HCT116 (cell line): ENCODE measurements around the gene FAR2. TPM values are rescaled to one million over a fixed set of nuclear protein-coding genes. Genes with fewer than 3 reads are reported as not detected.

Source experiments
- ATAC-seq: fragments of 200-7000 bp; cut with Tn5 transposase; 2 replicates; pipeline ENCODE4 v1.9.1; 2020; ENCODE audit warnings: mild to moderate bottlenecking, moderate library complexity
- BruUV-seq: library from RNA; stranded (reverse); fragments of 400-500 nt; replicated peaks from 2 replicates; lab custom pipeline; 2021; lab: Mats Ljungman, UMichigan
- CTCF ChIA-PET: fragments of 300-600 bp; sonication (Branson Sonifier 250); formaldehyde crosslinking; loops from one replicate; lab custom pipeline; 2021; ENCODE audit warnings: antibody characterized with exemption; lab: Charles Lee
- POLR2A ChIA-PET: fragments of 300-600, 350-600 bp; sonication (Branson Sonifier 250); formaldehyde crosslinking; loops from one replicate; lab custom pipeline; 2021; ENCODE audit warnings: antibody characterized with exemption; lab: Charles Lee
- RAD21 ChIA-PET, 2 experiments: fragments of 300-600 bp; sonication (Branson Sonifier 250); formaldehyde crosslinking; loops; one replicate each; lab custom pipeline; 2023; ENCODE audit warnings: low total read pairs in 2 of 2; ENCODE audit not compliant: uncharacterized antibody in 2 of 2, unreplicated experiment in 2 of 2, low non-redundant PET in 1 of 2; lab: Charles Lee
- DNase-seq: peaks from one replicate; pipeline ENCODE4 v3.0.0-alpha.2; 2010; ENCODE audit warnings: low read depth, low spot score
- H2AFZ ChIP-seq: fragments of 200-600 bp; shearing (Covaris generic), sonication (generic); 2 replicates; pipeline ENCODE4 v1.6.1; 2017; ENCODE audit warnings: low read depth, mixed run types, mixed read lengths, antibody characterized with exemption, low read length; ENCODE audit not compliant: poor library complexity, severe bottlenecking
- H3K27ac ChIP-seq: 2 replicates; pipeline ENCODE4 v1.5.1; 2012; ENCODE audit warnings: low read depth, low read length
- H3K27me3 ChIP-seq: fragments of 200-600 bp; sonication (generic); 2 replicates; pipeline ENCODE4 v1.6.1; 2016; ENCODE audit warnings: mixed run types, low read length, mixed read lengths; ENCODE audit not compliant: insufficient read depth
- H3K36me3 ChIP-seq, 2 experiments: fragments of 200-500 bp in 1 of 2; fragments of 200-600 bp in 1 of 2; sonication (Bioruptor generic) in 1 of 2; sonication (generic) in 1 of 2; 2 replicates each; pipeline versions ENCODE4 v1.5.1 to v1.6.1; 2014 to 2016; ENCODE audit warnings: low read length in 2 of 2, inconsistent platforms in 1 of 2, mixed read lengths in 1 of 2, mixed run types in 1 of 2; ENCODE audit not compliant: insufficient read depth in 2 of 2, control insufficient read depth in 1 of 2
- H3K4me1 ChIP-seq, 2 experiments: fragments of 200-600 bp in 1 of 2; sonication (generic) in 1 of 2; 2 replicates each; pipeline versions ENCODE4 v1.5.1 to v1.6.1; 2012 to 2017; ENCODE audit warnings: low read length in 2 of 2, inconsistent platforms in 1 of 2, mild to moderate bottlenecking in 1 of 2, mixed read lengths in 1 of 2, mixed run types in 1 of 2, moderate library complexity in 1 of 2; ENCODE audit not compliant: insufficient read depth in 2 of 2, control insufficient read depth in 1 of 2
- H3K4me2 ChIP-seq: fragments of 200-600 bp; sonication (generic); 2 replicates; pipeline ENCODE4 v1.6.1; 2017; ENCODE audit warnings: mixed run types, low read length, mixed read lengths
- H3K4me3 ChIP-seq, 2 experiments: fragments of 200-600 bp in 1 of 2; sonication (generic) in 1 of 2; replicated peaks in 1 of 2; 2 replicates each; pipeline ENCODE4 v1.5.1; 2011 to 2016; ENCODE audit warnings: low read length in 2 of 2, control low read depth in 1 of 2, low read depth in 1 of 2, mild to moderate bottlenecking in 1 of 2, mixed read lengths in 1 of 2, mixed run types in 1 of 2
- H3K79me2 ChIP-seq: fragments of 200-600 bp; sonication (generic); 2 replicates; pipeline ENCODE4 v1.6.1; 2017; ENCODE audit warnings: mild to moderate bottlenecking, mixed run types, low read length, moderate library complexity, mixed read lengths; ENCODE audit not compliant: insufficient read depth
- H3K9ac ChIP-seq: fragments of 200-600 bp; sonication (generic); 2 replicates; pipeline ENCODE4 v1.6.1; 2016; ENCODE audit warnings: low read length, mixed read lengths
- H3K9me2 ChIP-seq: fragments of 200-600 bp; sonication (generic), shearing (Covaris generic); 2 replicates; pipeline ENCODE4 v1.6.1; 2017; ENCODE audit warnings: mixed run types, mild to moderate bottlenecking, moderate library complexity; ENCODE audit not compliant: insufficient read depth
- H3K9me3 ChIP-seq, 2 experiments: fragments of 200-500 bp in 1 of 2; fragments of 200-600 bp in 1 of 2; sonication (Bioruptor generic) in 1 of 2; sonication (generic) in 1 of 2; 2 replicates each; pipeline ENCODE4 v1.6.1; 2014 to 2017; ENCODE audit warnings: low read length in 2 of 2, mixed read lengths in 2 of 2, inconsistent platforms in 1 of 2, low read depth in 1 of 2, mild to moderate bottlenecking in 1 of 2, mixed run types in 1 of 2, moderate library complexity in 1 of 2; ENCODE audit not compliant: control insufficient read depth in 1 of 2, insufficient read depth in 1 of 2
- H4K20me1 ChIP-seq: fragments of 200-600 bp; sonication (generic), shearing (Covaris generic); 2 replicates; pipeline ENCODE4 v1.6.1; 2017; ENCODE audit warnings: mixed run types, mild to moderate bottlenecking, moderate library complexity; ENCODE audit not compliant: insufficient read depth
- CBX3 ChIP-seq: IDR thresholded peaks from 2 replicates; pipeline ENCODE4 v1.6.1; 2012; ENCODE audit warnings: low read depth
- CTCF ChIP-seq, 3 experiments: fragments of 200-600 bp in 1 of 3; sonication (generic) in 1 of 3; IDR thresholded peaks in 2 of 3; conservative IDR thresholded peaks in 1 of 3; 2 replicates each; pipeline ENCODE4 v1.5.1; 2012 to 2017; ENCODE audit warnings: low read depth in 2 of 3, low read length in 2 of 3, antibody characterized with exemption in 1 of 3, borderline replicate concordance in 1 of 3, control low read depth in 1 of 3, mild to moderate bottlenecking in 1 of 3, mixed read lengths in 1 of 3, mixed run types in 1 of 3, moderate library complexity in 1 of 3; ENCODE audit not compliant: insufficient read depth in 1 of 3
- ELF1 ChIP-seq: IDR thresholded peaks from 2 replicates; pipeline ENCODE4 v1.6.1; 2012; ENCODE audit warnings: low read depth, borderline replicate concordance
- EZH2phosphoT487 ChIP-seq: fragments of 200-600 bp; IDR thresholded peaks from 2 replicates; pipeline ENCODE4 v1.6.1; 2018; ENCODE audit warnings: antibody characterized with exemption, borderline replicate concordance
- FOSL1 ChIP-seq: IDR thresholded peaks from 2 replicates; pipeline ENCODE4 v1.6.1; 2012; ENCODE audit warnings: low read depth
- POLR2A ChIP-seq: IDR thresholded peaks from 2 replicates; pipeline ENCODE4 v1.7.0; 2011; ENCODE audit warnings: borderline replicate concordance; ENCODE audit not compliant: insufficient read depth, insufficient read length; ENCODE audit errors: extremely low read depth
- POLR2AphosphoS5 ChIP-seq: IDR thresholded peaks from 2 replicates; pipeline ENCODE4 v1.6.1; 2011; ENCODE audit warnings: mild to moderate bottlenecking, low read depth, low read length, moderate library complexity
- SIN3A ChIP-seq: IDR thresholded peaks from 2 replicates; pipeline ENCODE4 v1.6.1; 2012; ENCODE audit warnings: low read depth
- SRF ChIP-seq: IDR thresholded peaks from 2 replicates; pipeline ENCODE4 v1.6.1; 2012; ENCODE audit warnings: low read depth
- ZFX ChIP-seq: fragments of 450-650 bp; IDR thresholded peaks from 2 replicates; pipeline ENCODE4 v1.6.1; 2017
- ZNF274 ChIP-seq: fragments of 200-500 bp; sonication (Bioruptor generic); IDR thresholded peaks from 2 replicates; pipeline ENCODE4 v1.6.1; 2014; ENCODE audit warnings: mild to moderate bottlenecking, low read depth, low read length, inconsistent platforms
- intact Hi-C: fragments of 100-400 bp; cut with micrococcal nuclease; formaldehyde crosslinking; loops from 2 replicates; pipeline ENCODE4 v1.10.0; 2022
- total RNA-seq: library from RNA; stranded (reverse); gene quantifications from one replicate; pipeline ENCODE4 v1.2.1, GENCODE V29; 2021; ENCODE audit not compliant: unreplicated experiment
- TF ChIP-seq, protein P1 (sequence below): IDR thresholded peaks from 2 replicates; pipeline ENCODE4 v1.6.1; 2012
- TF ChIP-seq, protein P2 (sequence below): IDR thresholded peaks from 2 replicates; pipeline ENCODE4 v1.6.1; 2012; ENCODE audit warnings: low read depth

FAR2 gene
- total RNA-seq, 1 experiment from 2014 or later, result 9.7 TPM

- DNase-seq (no peak), ATAC-seq (no peak)
- Histone ChIP-seq H3K36me3 (no peaks in the 10 kb centered on the region), H2AFZ (no peak overlapping the region), H3K4me1 (peaks cover 0 to 12% of the 10 kb centered on the region in 2 experiments; a peak in 1 of 4 replicates), H4K20me1 (no peaks in the 10 kb centered on the region), H3K79me2 (no peaks in the 10 kb centered on the region), H3K27ac (no peak overlapping the region), H3K27me3 (no peaks in the 10 kb centered on the region)
- ChIA-PET POLR2A (no interaction called here), CTCF (no interaction called here)
- BruUV-seq, result no TSS peak
- no peak for TF ChIP-seq FOSL1
- no peak for TF ChIP-seq ELF1
- TF ChIP-seq, protein P1, sequence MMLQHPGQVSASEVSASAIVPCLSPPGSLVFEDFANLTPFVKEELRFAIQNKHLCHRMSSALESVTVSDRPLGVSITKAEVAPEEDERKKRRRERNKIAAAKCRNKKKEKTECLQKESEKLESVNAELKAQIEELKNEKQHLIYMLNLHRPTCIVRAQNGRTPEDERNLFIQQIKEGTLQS, result no peak
- no peak for TF ChIP-seq POLR2A
- TF ChIP-seq SIN3A, result no peak
- TF ChIP-seq POLR2AphosphoS5, result no peak
- TF ChIP-seq, protein P2, sequence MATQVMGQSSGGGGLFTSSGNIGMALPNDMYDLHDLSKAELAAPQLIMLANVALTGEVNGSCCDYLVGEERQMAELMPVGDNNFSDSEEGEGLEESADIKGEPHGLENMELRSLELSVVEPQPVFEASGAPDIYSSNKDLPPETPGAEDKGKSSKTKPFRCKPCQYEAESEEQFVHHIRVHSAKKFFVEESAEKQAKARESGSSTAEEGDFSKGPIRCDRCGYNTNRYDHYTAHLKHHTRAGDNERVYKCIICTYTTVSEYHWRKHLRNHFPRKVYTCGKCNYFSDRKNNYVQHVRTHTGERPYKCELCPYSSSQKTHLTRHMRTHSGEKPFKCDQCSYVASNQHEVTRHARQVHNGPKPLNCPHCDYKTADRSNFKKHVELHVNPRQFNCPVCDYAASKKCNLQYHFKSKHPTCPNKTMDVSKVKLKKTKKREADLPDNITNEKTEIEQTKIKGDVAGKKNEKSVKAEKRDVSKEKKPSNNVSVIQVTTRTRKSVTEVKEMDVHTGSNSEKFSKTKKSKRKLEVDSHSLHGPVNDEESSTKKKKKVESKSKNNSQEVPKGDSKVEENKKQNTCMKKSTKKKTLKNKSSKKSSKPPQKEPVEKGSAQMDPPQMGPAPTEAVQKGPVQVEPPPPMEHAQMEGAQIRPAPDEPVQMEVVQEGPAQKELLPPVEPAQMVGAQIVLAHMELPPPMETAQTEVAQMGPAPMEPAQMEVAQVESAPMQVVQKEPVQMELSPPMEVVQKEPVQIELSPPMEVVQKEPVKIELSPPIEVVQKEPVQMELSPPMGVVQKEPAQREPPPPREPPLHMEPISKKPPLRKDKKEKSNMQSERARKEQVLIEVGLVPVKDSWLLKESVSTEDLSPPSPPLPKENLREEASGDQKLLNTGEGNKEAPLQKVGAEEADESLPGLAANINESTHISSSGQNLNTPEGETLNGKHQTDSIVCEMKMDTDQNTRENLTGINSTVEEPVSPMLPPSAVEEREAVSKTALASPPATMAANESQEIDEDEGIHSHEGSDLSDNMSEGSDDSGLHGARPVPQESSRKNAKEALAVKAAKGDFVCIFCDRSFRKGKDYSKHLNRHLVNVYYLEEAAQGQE, result no peak
- no peak for TF ChIP-seq CBX3
- no peak for TF ChIP-seq CTCF (IDR thresholded peaks at IDR 0.05 in 2 of 3, conservative IDR thresholded peaks at IDR 0.05 in 1 of 3; ENCODE audit: borderline replicate concordance in 1 of 3, insufficient read depth in 1 of 3, low read depth in 2 of 3, low read length in 2 of 3)
- no peak for TF ChIP-seq ZFX
- no peak for TF ChIP-seq SRF
- TF ChIP-seq EZH2phosphoT487, result no peak
- no peak for TF ChIP-seq ZNF274
- TF ChIP-seq, all 23 proteins: peak for 0
- Histone ChIP-seq H3K9ac (no peak overlapping the region), H3K9me3 (no peaks in the 10 kb centered on the region), H3K4me2 (no peak overlapping the region), H3K9me2 (no peaks in the 10 kb centered on the region), H3K4me3 (no peak overlapping the region)
- RAD21 ChIA-PET, result no interaction called here
- intact Hi-C loops, result no loop called here
Measured at GRCh38 chr12:29223956-29224543, 75.0 kb downstream of the FAR2 start.
